Breast epithelium (tissue), 4 donors: Measurements from ENCODE around the gene LTB4R. TPM values are rescaled to one million over a fixed set of nuclear protein-coding genes. Genes with fewer than 3 reads are reported as not detected.

Experiments
- DNase-seq, 2 donors: peaks; one replicate each; pipeline ENCODE4 v3.0.0-alpha.2; 2019; ENCODE audit warnings: low spot score in 2 of 2
- H3K27ac ChIP-seq, 2 donors: fragments of 200-600 bp; sonication (generic) in 1 of 2; one replicate each; pipeline ENCODE4 v1.5.1; 2016 to 2019; ENCODE audit warnings: mild to moderate bottlenecking in 1 of 2
- H3K27me3 ChIP-seq, 2 donors: fragments of 200-600 bp; sonication (generic) in 1 of 2; one replicate each; pipeline versions ENCODE4 v1.5.1 to v1.6.0; 2017 to 2019; ENCODE audit warnings: control low read depth in 1 of 2, mild to moderate bottlenecking in 1 of 2
- H3K36me3 ChIP-seq: fragments of 200-600 bp; one replicate; pipeline ENCODE4 v1.5.1; 2019
- H3K4me1 ChIP-seq, 2 donors: fragments of 200-600 bp; sonication (generic); one replicate each; pipeline ENCODE4 v1.5.1; 2016 to 2019; ENCODE audit warnings: control low read depth in 1 of 2
- H3K4me3 ChIP-seq, 3 donors: fragments of 200-600 bp; sonication (generic); 1 replicate in 2 of 3; 2 replicates in 1 of 3; pipeline ENCODE4 v1.5.1; 2016 to 2019; ENCODE audit warnings: mild to moderate bottlenecking in 3 of 3, moderate library complexity in 2 of 3
- H3K9me3 ChIP-seq, 2 donors: fragments of 200-600 bp; sonication (generic) in 1 of 2; one replicate each; pipeline ENCODE4 v1.5.1; 2016 to 2019; ENCODE audit warnings: control low read depth in 1 of 2
- CTCF ChIP-seq, 3 donors: fragments of 450-650 bp; IDR thresholded peaks; one replicate each; pipeline ENCODE4 v1.5.1; 2016 to 2017; ENCODE audit warnings: antibody characterized with exemption in 3 of 3, mild to moderate bottlenecking in 3 of 3, moderate library complexity in 3 of 3
- POLR2A ChIP-seq: fragments of 450-650 bp; IDR thresholded peaks from one replicate; pipeline ENCODE4 v1.6.1; 2016; ENCODE audit warnings: antibody characterized with exemption, mild to moderate bottlenecking, moderate library complexity
- POLR2AphosphoS5 ChIP-seq, 3 donors: sonication (generic); formaldehyde crosslinking; IDR thresholded peaks; one replicate each; pipeline ENCODE4 v1.6.1; 2017; ENCODE audit warnings: antibody characterized with exemption in 3 of 3
- intact Hi-C: fragments of 100-400 bp; cut with DNase I; formaldehyde crosslinking; loops from one replicate; pipeline ENCODE4 v1.15.1; 2023; ENCODE audit warnings: low total_unique reads
- total RNA-seq, 3 donors: library from RNA; depleted of rRNA; stranded (reverse); fragments of >200 nt; gene quantifications; one replicate each; pipeline ENCODE4 v1.1.0, GENCODE V29; 2016

Gene LTB4R
- total RNA-seq, 3 donors from 2014 or later: 5.7 to 18.4 (median 12.8) TPM

GRCh38 chr14:24331731-24332267 lies 20.5 kb downstream of the LTB4R start:
- TF ChIP-seq CTCF (IDR thresholded peaks at IDR 0.05) (no peak), POLR2AphosphoS5 (IDR thresholded peaks at IDR 0.05) (no peak)
- Histone ChIP-seq H3K9me3 (no peaks in the 10 kb centered on the region), H3K27me3 (peaks cover 0 to 11% of the 10 kb centered on the region in 2 donors), H3K27ac (no peak overlapping the region), H3K4me1 (peaks cover 5 to 6% of the 10 kb centered on the region in 2 donors), H3K4me3 (peak overlapping the region in 2 of 3 donors; percentile 47 to 64), H3K36me3 (no peaks in the 10 kb centered on the region)
- no peak for DNase-seq
- intact Hi-C loops: loop anchor here (5.0 kb wide), 1 partner anchor 36 kb away; the partner anchor contains the start of gene NFATC4

DNA sequence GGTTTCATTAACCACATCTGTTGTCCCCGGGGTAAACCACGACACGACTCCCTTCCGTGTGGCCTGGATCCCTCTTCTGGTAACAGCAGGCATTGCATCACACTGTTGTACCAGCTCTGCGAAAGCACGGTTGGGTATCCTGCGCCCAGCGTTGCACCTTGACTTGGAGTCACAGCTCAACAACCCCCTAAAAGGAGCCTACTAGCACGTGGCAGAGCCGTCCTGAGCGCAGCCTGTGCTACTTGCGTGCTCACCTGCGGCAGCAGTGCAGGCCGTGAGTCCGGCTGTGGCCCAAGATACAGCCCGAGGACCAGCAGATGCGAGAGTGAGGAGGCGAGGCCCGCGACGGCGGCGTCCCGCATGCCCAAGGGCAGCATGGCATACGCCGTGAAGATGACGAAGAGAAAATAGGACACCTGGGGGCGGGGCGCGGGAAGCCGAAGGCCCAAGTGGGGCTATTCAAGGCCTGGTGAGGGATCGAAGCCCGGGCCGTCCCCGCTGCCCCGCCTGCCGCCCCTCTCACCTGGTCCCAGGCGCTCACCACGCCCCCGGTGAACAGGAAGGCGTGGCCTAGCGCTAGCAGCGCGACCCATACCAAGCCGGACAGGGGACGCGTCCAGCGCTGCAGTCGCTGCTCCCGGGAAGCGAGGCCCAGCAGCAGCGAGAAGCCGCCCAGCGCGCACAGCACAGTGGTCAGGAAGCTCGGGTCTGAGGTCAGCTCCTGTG lies 21.1 kb downstream of the LTB4R start:
- TF ChIP-seq CTCF (IDR thresholded peaks at IDR 0.05) (peak; percentile 57 to 89 (median 81)), POLR2AphosphoS5 (IDR thresholded peaks at IDR 0.05) (peak in 1 of 3 donors; percentile 29), POLR2A (no peak)
- peaks cover 0 to 11% of the 10 kb centered on the region in 2 donors for H3K27me3 ChIP-seq
- peak overlapping the region; percentile 10 to 64 (median 47) for H3K4me3 ChIP-seq
- peak overlapping the region in 1 of 2 donors; percentile 12 for H3K27ac ChIP-seq
- no peaks in the 10 kb centered on the region for H3K36me3 ChIP-seq
- no peaks in the 10 kb centered on the region for H3K9me3 ChIP-seq
- DNase-seq: peak; percentile 72 to 77
- H3K4me1 ChIP-seq: peaks cover 5 to 6% of the 10 kb centered on the region in 2 donors
- intact Hi-C loops: loop anchor here (5.0 kb wide), 1 partner anchor 35 kb away; the partner anchor contains the start of gene NFATC4

DNA sequence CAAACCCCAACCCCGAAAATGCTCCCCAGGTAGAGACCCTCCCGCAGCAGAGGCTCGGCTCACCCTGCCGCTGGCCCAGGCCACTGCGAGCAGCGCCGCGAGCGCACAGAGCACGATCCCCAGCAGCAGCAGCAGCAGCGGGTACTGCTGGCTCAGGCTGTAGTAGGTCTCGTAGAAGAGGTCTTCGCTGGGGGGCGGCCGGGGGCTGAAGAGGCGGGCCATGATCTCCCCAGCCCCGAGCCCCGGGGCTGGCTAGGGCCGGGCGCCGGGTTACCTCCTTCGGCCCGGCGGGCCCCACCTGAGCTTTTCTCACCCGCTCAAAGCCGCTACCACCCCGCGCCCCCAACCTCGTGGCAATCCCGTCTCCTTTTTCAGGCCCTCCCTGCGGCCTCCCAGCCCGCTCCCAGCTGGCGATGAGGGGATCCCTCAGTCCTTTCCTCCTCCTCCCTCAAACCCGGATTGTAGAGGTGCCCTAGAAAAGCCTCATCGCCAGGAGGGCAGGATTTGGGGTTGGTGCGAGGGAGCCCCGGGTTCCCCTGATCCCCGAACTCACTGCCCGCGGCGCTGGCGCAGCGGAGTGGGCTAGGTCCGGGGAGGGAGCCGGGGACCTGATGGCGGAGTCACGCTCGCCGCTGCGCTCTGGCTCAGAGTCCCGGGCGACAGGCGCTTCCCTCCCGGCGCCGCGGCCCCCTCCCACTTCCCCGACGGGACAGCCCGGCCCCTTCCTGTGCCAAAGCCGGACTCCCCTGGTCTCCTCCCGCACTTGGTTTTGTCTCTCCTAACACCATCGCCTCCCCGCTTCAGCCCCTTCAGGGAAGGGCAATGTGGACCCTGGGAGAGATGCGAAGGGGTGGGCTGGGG lies 23.4 kb downstream of the LTB4R start, which contains the start of gene ADCY4:
TSS of gene ADCY4 (minus strand) at position 641 of the 861 bp plus-strand sequence. CDS start at position 222, 419 bp downstream.
- DNase-seq: no peak
- Histone ChIP-seq H3K4me3 (peak within 1 kb of the TSS; percentile 48 to 68 (median 49)), H3K27me3 (peaks cover 0 to 11% of the 10 kb centered on the region in 2 donors), H3K36me3 (no peaks in the 10 kb centered on the region), H3K4me1 (peaks cover 5 to 6% of the 10 kb centered on the region in 2 donors), H3K27ac (peak within 1 kb of the TSS; percentile 23 to 76), H3K9me3 (no peaks in the 10 kb centered on the region)
- intact Hi-C loops: loop anchor here (5.0 kb wide), 1 partner anchor 33 kb away; the partner anchor contains the start of gene NFATC4
- TF ChIP-seq POLR2A (no peak), POLR2AphosphoS5 (IDR thresholded peaks at IDR 0.05) (no peak), CTCF (IDR thresholded peaks at IDR 0.05) (no peak)

DNA sequence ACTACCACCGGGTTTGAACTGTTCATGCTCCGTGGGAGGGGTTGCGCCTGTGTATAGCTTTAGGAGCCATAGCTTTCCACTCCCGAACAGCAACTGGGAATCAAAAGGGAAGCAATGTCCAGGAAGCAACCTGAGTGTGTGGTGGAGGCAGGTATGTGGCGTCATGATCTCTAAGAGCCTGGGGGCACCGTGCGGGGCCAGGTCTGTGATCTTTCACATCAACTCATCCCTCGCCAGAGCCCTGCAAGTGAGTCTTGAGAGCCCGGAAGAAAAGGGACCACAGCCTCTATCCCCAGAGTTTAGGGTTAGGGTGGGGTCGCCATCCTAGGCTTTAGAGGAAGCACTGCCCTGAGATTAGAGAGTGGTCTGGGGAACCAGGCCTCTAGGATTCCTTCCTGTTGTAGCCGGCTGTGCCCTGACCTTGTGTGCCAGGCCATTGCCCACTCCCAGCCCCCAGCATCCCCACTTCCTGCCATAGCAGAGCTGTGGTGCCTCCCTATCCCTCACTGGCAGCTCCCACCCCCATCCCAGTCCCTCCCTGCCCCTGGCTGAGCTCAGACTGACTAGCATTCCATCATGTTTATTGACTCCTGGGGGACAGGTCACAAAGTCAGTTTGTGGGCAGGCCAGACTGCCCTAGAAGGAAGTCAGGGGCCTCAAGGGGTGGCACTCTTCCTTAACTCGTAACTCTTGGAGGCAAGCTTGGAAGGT lies 24.3 kb downstream of the LTB4R start:
- Histone ChIP-seq H3K4me1 (peaks cover 5 to 6% of the 10 kb centered on the region in 2 donors), H3K4me3 (peak overlapping the region; percentile 48 to 68 (median 49)), H3K9me3 (no peaks in the 10 kb centered on the region), H3K27ac (peak overlapping the region in 1 of 2 donors; percentile 76), H3K27me3 (peaks cover 0 to 11% of the 10 kb centered on the region in 2 donors), H3K36me3 (no peaks in the 10 kb centered on the region)
- no peak for DNase-seq
- intact Hi-C loops: loop anchor here (2.0 kb wide), 1 partner anchor 93 kb away; the partner anchor contains the start of genes CBLN3 and KHNYN
- TF ChIP-seq POLR2AphosphoS5 (IDR thresholded peaks at IDR 0.05) (peak in 1 of 3 donors; percentile 39), POLR2A (no peak)
